ENCODE data around the gene MYO7B. TPM values are rescaled to one million over a fixed set of nuclear protein-coding genes. Genes with fewer than 3 reads are reported as not detected.
"Not testable (repeated sequence)": the region's sequence is repeated elsewhere in the genome, so short reads cannot be mapped to it uniquely, and the experiment has no call there.

Gene MYO7B
- total RNA-seq, 4 donors from 2014 or later, result 0.27 to 0.77 (median 0.54) TPM; not detected in 1

DNA sequence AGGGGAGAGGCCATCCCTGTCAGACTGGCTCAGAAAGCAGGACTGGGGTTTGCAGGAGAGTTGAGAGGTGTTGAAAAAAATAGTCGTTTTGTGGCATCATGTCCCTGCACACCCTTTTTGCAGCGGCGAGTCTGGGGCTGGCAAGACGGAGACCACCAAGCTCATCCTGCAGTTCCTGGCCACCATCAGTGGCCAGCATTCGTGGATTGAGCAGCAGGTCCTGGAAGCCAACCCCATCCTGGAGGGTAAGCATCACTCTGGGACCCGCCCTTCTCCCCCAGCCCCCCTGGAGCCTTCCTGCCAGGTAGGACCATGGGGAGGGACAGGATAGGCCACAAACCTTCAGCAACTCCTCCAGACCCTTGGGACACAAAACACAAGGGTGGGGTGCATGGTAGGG lies 34.2 kb downstream of the MYO7B start:
- WGBS, 2 donors (ENCODE audit: low coverage in 1 of 2), result 45 to 79% methylated on average over 2 to 4 of the region's 6 CpGs
- Histone ChIP-seq H3K27ac (no peak overlapping the region), H3K27me3 (peaks cover 3% of the 10 kb centered on the region), H3K36me3 (no peaks in the 10 kb centered on the region), H3K9me3 (no peaks in the 10 kb centered on the region), H3K4me1 (peaks cover 0 to 21% (median 6%) of the 10 kb centered on the region in 3 donors), H3K4me3 (no peak overlapping the region)
- no peak for ATAC-seq
- TF ChIP-seq EP300 (IDR thresholded peaks at IDR 0.05) (no peak), POLR2A (IDR thresholded peaks at IDR 0.05) (no peak), POLR2AphosphoS5 (IDR thresholded peaks at IDR 0.05) (no peak)
- TF ChIP-seq, protein P1, sequence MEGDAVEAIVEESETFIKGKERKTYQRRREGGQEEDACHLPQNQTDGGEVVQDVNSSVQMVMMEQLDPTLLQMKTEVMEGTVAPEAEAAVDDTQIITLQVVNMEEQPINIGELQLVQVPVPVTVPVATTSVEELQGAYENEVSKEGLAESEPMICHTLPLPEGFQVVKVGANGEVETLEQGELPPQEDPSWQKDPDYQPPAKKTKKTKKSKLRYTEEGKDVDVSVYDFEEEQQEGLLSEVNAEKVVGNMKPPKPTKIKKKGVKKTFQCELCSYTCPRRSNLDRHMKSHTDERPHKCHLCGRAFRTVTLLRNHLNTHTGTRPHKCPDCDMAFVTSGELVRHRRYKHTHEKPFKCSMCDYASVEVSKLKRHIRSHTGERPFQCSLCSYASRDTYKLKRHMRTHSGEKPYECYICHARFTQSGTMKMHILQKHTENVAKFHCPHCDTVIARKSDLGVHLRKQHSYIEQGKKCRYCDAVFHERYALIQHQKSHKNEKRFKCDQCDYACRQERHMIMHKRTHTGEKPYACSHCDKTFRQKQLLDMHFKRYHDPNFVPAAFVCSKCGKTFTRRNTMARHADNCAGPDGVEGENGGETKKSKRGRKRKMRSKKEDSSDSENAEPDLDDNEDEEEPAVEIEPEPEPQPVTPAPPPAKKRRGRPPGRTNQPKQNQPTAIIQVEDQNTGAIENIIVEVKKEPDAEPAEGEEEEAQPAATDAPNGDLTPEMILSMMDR (IDR thresholded peaks at IDR 0.05), result no peak

DNA sequence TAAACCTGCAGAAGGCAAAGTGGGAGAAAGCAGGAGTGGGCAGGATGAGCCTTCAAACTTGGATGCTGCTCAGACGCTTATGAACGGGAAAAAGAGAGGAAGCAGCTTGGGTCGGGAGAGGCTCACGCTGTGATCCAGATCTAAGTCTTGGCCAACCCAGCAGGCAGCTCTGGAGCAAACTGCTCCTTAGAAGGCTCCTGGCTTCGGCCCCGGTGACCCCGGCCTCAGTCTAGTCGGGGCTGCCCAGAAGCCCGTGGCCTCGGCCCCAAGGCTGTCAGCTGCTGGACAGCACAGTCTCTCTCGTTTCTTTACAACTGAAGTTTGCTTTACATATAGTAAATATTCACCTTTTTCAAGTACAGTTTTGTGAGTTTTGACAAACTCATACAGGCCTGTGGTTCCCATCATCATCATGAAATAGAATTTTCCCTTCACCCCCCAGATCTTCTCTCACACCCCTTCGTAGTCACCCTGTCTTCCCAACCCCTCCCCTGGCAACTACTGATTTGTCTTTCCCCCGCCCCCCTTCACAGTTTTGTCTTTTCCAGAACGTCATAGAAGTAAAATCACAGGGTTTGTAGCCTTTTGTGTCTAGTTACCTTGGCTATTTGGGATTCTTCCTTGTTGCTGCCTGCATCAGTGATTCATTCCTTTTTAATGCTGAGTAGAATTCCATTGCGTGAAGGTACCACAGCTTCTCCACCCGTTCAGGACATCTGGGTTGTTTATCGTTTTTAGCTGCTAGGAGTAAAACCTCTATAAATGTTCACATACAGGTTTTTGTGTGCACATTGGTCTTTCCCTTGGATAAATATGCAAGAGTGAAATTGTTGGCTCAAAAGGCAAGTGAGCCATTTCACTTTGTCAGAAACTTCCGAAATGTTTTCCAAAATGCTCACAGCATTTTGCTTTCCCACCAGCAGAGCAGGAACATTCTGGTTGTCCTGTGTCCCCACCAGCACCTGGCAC lies 35.1 kb downstream of the MYO7B start:
- Histone ChIP-seq H3K4me3 (no peak overlapping the region), H3K36me3 (no peaks in the 10 kb centered on the region), H3K27ac (no peak overlapping the region), H3K27me3 (peaks cover 3% of the 10 kb centered on the region), H3K9me3 (no peaks in the 10 kb centered on the region), H3K4me1 (peaks cover 0 to 21% (median 6%) of the 10 kb centered on the region in 3 donors)
- 40 to 57% methylated on average over 15 to 18 of the region's 18 CpGs for WGBS, 2 donors (ENCODE audit: low coverage in 1 of 2)
- ATAC-seq, result no peak
- TF ChIP-seq POLR2A (IDR thresholded peaks at IDR 0.05) (no peak), EP300 (IDR thresholded peaks at IDR 0.05) (no peak), POLR2AphosphoS5 (IDR thresholded peaks at IDR 0.05) (no peak)
- TF ChIP-seq, protein P1 (IDR thresholded peaks at IDR 0.05), result no peak

DNA sequence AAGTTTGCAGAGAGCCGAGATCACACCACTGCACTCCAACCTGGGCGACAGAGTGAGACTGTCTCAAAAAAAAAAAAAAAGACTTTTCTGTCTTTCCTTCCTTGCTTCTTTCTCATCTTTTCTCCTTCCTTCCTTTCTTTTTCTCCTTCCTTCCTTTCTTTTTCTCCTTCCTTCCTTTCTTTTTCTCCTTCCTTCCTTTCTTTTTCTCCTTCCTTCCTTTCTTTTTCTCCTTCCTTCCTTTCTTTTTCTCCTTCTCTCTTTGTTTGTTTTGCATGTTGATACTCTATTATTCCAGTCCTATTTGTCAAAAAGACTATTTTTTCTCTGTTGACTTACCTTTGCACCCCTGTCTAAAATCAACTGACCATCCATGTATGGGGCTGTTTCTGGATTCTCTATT lies 36.9 kb downstream of the MYO7B start:
- 94% methylated on average over 2 of the region's 2 CpGs; no CpG with 5 or more reads in 1 of the 2 donors for WGBS, 2 donors (ENCODE audit: low coverage in 1 of 2)
- not testable (repeated sequence) for H3K4me3 ChIP-seq, H3K36me3 ChIP-seq, H3K27ac ChIP-seq, H3K9me3 ChIP-seq, H3K27me3 ChIP-seq, ATAC-seq
- H3K4me1 ChIP-seq, result peaks cover 0 to 34% (median 14%) of the 10 kb centered on the region in 3 donors

DNA sequence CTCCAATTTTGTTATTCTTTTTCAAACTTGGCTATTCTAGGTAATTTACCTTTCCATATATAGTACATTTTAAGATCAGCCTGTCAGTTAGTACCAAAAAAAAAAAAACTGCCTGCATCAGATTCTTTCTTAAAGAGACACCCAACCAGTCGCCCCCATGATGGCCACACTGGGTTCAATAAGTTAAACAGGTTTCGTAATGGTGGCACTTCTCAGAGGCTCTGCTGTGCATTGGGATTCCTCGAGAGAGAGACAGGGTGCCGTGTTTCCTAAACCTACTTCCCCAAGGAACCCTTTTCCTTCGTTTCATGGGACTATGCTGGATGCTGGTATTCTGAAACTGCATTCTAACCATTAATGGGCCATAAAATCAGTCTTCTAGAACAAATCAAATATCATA lies 37.4 kb downstream of the MYO7B start:
- no peak overlapping the region for H3K27ac ChIP-seq
- peaks cover 0 to 34% (median 14%) of the 10 kb centered on the region in 3 donors for H3K4me1 ChIP-seq
- ATAC-seq, result no peak
- no peaks in the 10 kb centered on the region for H3K36me3 ChIP-seq
- H3K9me3 ChIP-seq, result no peaks in the 10 kb centered on the region
- 82 to 91% methylated on average over 2 to 5 of the region's 5 CpGs for WGBS, 2 donors (ENCODE audit: low coverage in 1 of 2)
- TF ChIP-seq POLR2A (IDR thresholded peaks at IDR 0.05) (no peak), POLR2AphosphoS5 (IDR thresholded peaks at IDR 0.05) (no peak), EP300 (IDR thresholded peaks at IDR 0.05) (no peak)
- TF ChIP-seq, protein P1 (IDR thresholded peaks at IDR 0.05), result no peak
- H3K4me3 ChIP-seq, result no peak overlapping the region
- no peaks in the 10 kb centered on the region for H3K27me3 ChIP-seq

DNA sequence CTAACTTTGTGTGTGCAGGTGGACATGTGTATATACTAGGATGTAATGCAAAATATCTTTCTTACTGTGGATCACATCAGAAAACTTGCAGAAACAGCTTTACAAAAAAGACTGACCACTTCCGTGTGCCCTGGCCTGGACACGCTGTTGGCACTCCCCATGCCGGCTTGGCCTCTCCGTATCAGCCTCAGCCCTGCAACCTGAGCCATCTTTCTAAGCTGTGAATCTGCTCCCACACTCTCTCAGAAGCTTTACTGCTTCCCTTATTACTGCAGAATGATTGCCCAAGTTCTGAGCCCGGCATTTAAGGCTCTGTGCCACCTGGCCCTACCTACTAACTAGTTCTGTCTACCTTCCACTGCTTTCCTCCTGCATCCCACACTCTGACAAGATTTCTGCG lies 37.8 kb downstream of the MYO7B start:
- 88 to 92% methylated on average over 6 of the region's 6 CpGs for WGBS, 2 donors (ENCODE audit: low coverage in 1 of 2)
- peaks cover 0 to 34% (median 14%) of the 10 kb centered on the region in 3 donors for H3K4me1 ChIP-seq
- ATAC-seq, result no peak
- H3K4me3 ChIP-seq, result no peak overlapping the region
- H3K27ac ChIP-seq, result no peak overlapping the region
- H3K36me3 ChIP-seq, result no peaks in the 10 kb centered on the region
- TF ChIP-seq POLR2AphosphoS5 (IDR thresholded peaks at IDR 0.05) (no peak), EP300 (IDR thresholded peaks at IDR 0.05) (no peak), POLR2A (IDR thresholded peaks at IDR 0.05) (no peak)
- TF ChIP-seq, protein P1 (IDR thresholded peaks at IDR 0.05), result no peak
- no peaks in the 10 kb centered on the region for H3K27me3 ChIP-seq
- no peaks in the 10 kb centered on the region for H3K9me3 ChIP-seq

All from gastroesophageal sphincter (tissue), 4 donors.